NCI-H446 (cell line): Measurements from ENCODE around the gene C2CD2.

Experiments used
- DNase-seq, 2 experiments: peaks; one replicate each; lab custom pipeline; 2025; lab: John Stamatoyannopoulos, UW

The C2CD2 gene

GRCh38 chr21:41845310-41846032, 108.3 kb downstream of the C2CD2 start:
- no peak for DNase-seq

DNA sequence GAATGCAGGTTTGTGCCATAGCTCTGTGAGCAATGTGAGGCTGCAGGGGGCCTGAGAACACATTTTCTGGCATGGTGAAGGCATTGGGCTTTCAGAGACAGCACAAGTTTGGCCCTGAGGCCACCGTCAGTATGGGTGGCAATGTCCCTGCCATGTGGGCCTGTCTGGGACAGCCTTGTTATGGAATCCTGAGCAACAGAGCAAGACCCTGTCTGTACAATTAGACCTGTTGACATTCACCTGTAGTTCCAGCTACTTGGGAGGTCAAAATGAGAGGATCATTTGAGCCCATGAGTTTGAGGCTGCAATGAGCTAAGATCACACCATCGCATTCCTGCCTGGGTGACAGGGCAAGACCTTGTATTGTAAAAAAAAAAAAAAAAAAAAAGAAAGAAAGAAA, 110.2 kb downstream of the C2CD2 start:
- no peak for DNase-seq

DNA sequence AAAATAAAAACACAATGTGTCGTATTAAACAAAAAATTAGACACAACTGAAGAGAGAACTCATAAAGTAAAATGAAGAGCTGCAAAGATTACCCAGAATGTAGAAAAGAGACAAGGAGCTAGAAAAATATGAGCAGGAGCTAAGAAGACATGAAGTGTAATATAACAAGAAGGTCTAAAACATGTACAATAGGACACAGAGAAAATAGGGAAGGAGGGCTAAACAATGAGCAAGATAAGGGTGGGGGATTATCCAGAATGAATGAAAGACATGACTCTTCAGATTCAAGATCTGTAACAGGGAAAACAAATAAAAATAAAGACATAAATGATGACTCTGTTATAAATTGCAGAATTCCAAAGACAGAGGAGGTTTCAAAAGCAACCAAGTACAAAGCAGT, 112.9 kb downstream of the C2CD2 start:
- DNase-seq, result no peak

GRCh38 chr21:41839387-41840000, 114.3 kb downstream of the C2CD2 start:
- no peak for DNase-seq

GRCh38 chr21:41837756-41838297, 116.0 kb downstream of the C2CD2 start:
- DNase-seq, result no peak

GRCh38 chr21:41836166-41837015, 117.4 kb downstream of the C2CD2 start:
- DNase-seq, result no peak

DNA sequence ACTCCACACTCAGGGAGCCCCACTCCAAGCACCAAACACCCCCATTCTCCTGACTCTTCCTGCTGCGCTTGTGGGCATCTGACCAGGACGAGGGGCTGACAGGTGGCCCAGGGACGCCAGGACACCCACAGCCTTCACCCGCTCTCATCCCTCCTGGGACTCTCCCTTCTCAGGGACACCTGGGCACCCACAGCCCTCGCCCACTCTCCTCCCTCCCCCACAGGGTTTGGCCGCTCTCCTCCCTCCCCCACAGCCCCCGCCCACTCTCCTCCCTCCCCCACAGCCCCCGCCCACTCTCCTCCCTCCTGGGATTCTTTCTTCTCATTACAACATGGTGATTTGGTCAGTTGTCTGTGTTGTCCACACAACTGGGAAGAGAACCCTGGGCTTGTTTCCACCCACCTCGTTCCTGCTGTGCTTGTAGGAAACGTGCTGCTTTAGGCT, 118.1 kb downstream of the C2CD2 start:
- no peak for DNase-seq
